ENCODE measurements around the gene HOXC9.

DNA sequence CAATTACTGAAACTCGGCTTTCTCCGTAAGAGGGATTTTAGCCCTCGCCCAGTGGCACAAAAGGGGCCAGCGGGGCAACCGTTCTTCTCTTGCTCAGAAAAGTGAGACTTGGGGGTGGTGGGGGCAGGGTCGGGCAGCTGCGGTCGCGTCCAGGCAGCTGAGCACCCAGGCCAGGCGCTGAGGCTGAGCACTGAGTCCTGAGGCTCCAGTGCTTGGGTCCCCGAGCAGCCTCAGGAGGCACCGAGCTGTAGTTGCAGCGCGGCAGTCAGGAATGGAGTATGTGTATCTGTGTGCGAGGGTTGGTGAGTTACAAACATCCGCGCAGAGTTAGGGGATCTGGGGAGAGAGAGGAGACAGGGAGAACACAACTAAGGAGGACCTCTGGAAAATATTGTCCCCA, 24.2 kb downstream of the HOXC9 start:
- TF ChIP-seq EZH2phosphoT487 (conservative IDR thresholded peaks at IDR 0.05; ENCODE audit: low read length), result no peak
- TF ChIP-seq, protein P1, sequence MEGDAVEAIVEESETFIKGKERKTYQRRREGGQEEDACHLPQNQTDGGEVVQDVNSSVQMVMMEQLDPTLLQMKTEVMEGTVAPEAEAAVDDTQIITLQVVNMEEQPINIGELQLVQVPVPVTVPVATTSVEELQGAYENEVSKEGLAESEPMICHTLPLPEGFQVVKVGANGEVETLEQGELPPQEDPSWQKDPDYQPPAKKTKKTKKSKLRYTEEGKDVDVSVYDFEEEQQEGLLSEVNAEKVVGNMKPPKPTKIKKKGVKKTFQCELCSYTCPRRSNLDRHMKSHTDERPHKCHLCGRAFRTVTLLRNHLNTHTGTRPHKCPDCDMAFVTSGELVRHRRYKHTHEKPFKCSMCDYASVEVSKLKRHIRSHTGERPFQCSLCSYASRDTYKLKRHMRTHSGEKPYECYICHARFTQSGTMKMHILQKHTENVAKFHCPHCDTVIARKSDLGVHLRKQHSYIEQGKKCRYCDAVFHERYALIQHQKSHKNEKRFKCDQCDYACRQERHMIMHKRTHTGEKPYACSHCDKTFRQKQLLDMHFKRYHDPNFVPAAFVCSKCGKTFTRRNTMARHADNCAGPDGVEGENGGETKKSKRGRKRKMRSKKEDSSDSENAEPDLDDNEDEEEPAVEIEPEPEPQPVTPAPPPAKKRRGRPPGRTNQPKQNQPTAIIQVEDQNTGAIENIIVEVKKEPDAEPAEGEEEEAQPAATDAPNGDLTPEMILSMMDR (IDR thresholded peaks at IDR 0.05; ENCODE audit: insufficient read depth, low read length, poor library complexity, severe bottlenecking), result no peak
